Measurements from ENCODE around the gene PTPRB. TPM values are rescaled to one million over a fixed set of nuclear protein-coding genes. Genes with fewer than 3 reads are reported as not detected.

PTPRB gene
- total and polyA plus RNA-seq, 2 of the 8 experiments (the other 6 are each of a cell fraction or from before 2014, with no cell fraction given) = 0.36 to 0.58 TPM

DNA sequence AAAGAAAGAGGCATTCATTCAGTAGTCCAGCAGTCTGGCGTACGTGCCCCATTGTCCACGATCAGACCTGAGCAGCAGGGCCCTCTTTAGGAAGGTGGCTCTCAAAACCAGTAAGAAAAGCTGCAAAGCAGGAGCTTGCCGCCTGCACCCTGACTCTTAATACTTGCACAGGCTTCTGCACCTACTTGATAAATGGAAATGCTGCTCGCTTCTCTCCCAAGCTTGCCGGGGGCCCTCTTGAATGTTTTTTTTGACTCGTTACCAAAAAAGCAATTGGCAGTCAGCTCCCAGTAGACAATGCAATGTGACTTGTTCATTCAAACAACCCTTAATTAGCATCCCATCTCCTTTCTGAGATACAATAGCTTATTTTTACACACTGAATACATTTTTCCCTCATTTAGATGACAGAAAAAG lies 27.2 kb upstream of the PTPRB start:
- no peak for DNase-seq (ENCODE audit: low read depth in 1 of 2, low spot score in 2 of 2)
- H3K27ac ChIP-seq (ENCODE audit: low read depth, low read length) = no peak overlapping the region
- peak overlapping the region; percentile 36 for H4K91ac ChIP-seq (replicated peaks; ENCODE audit: insufficient read length, low read length)
- no peaks in the 10 kb centered on the region for H3K79me2 ChIP-seq (ENCODE audit: control insufficient read depth in 1 of 2, insufficient read depth in 2 of 2, low read length in 2 of 2)
- POLR2A ChIA-PET (ENCODE audit: partially characterized antibody) = no interaction called here
- peak overlapping the region; percentile 28 to 45 for H3K4me2 ChIP-seq (ENCODE audit: insufficient read depth in 1 of 2, low read depth in 2 of 2, low read length in 2 of 2)
- H2BK20ac ChIP-seq (ENCODE audit: low read length) = no peak overlapping the region
- CTCF ChIA-PET (ENCODE audit: partially characterized antibody) = interaction anchor here (0.7 to 1.8 kb wide), 2 partner anchors 16 to 728 kb away, joined by 3 to 6 read pairs; no protein-coding TSS in a partner anchor
- no peaks in the 10 kb centered on the region for H3K36me3 ChIP-seq (ENCODE audit: control insufficient read depth in 2 of 4, insufficient read depth in 4 of 4, low read length in 3 of 4)
- no peaks in the 10 kb centered on the region for H3K9me3 ChIP-seq (ENCODE audit: insufficient read depth in 2 of 2, low read depth in 1 of 2, low read length in 1 of 2)
- H3K4me1 ChIP-seq (replicated peaks in 1 of 4; ENCODE audit: control insufficient read depth in 3 of 4, insufficient read depth in 4 of 4, low read length in 3 of 4) = peaks cover 0 to 8% (median 7%) of the 10 kb centered on the region in 4 experiments; a peak in 5 of 7 replicates
- no peak overlapping the region for H3K23ac ChIP-seq (ENCODE audit: insufficient read length)
- H3K4ac ChIP-seq (replicated peaks; ENCODE audit: insufficient read length, low read depth, low read length) = no peak overlapping the region
- H2BK12ac ChIP-seq (ENCODE audit: low read depth, low read length) = no peak overlapping the region
- no peak overlapping the region for H4K8ac ChIP-seq (ENCODE audit: extremely low read depth, insufficient read depth, low read length)
- H2AK5ac ChIP-seq (ENCODE audit: low read depth, low read length) = no peak overlapping the region
- no peak overlapping the region for H2AFZ ChIP-seq (ENCODE audit: low read length)
- no peaks in the 10 kb centered on the region for H3K23me2 ChIP-seq (ENCODE audit: low read depth, low read length)
- H4K20me1 ChIP-seq (replicated peaks in 1 of 2; ENCODE audit: control insufficient read depth in 1 of 2, insufficient read depth in 2 of 2, low read length in 2 of 2) = no peaks in the 10 kb centered on the region
- no peak overlapping the region for H3K14ac ChIP-seq (ENCODE audit: insufficient read length)
- 0 out of 2 replicates have a peak overlapping the region, but pooled peaks have one; percentile 42 for H3K18ac ChIP-seq (ENCODE audit: extremely low read depth, low read length)
- H3K4me3 ChIP-seq (ENCODE audit: extremely low read depth in 1 of 4, insufficient read depth in 2 of 4, low read depth in 3 of 4, low read length in 4 of 4) = peak overlapping the region in 1 of 4 experiments; percentile 45; a peak in 2 of 8 replicates
- no peak overlapping the region for H4K5ac ChIP-seq (ENCODE audit: insufficient read length, low read depth, low read length)
- 32% methylated on average over 7 of the region's 7 CpGs; no CpG with 5 or more reads in 1 of the 2 experiments for WGBS, 2 experiments (ENCODE audit: extremely low coverage in 1 of 2, insufficient coverage in 1 of 2, insufficient read length in 1 of 2, insufficient replicate concordance in 2 of 2, low coverage in 1 of 2, low lambda C conversion rate in 2 of 2, missing lambda C conversion rate in 1 of 2)
- FAIRE-seq = no peak
- H3K27me3 ChIP-seq (replicated peaks in 1 of 4; ENCODE audit: control insufficient read depth in 3 of 4, extremely low read depth in 1 of 4, insufficient read depth in 3 of 4, low read length in 3 of 4) = no peaks in the 10 kb centered on the region
- no peak overlapping the region for H3K9ac ChIP-seq (replicated peaks in 1 of 4; ENCODE audit: extremely low read depth in 1 of 4, low read depth in 3 of 4, low read length in 3 of 4)
- H2BK120ac ChIP-seq (replicated peaks; ENCODE audit: low read depth, low read length) = peak overlapping the region; percentile 76
- no peak overlapping the region for H3K56ac ChIP-seq (replicated peaks; ENCODE audit: insufficient read length, low read depth, low read length)
- H3K79me1 ChIP-seq (ENCODE audit: low read depth, low read length) = no peaks in the 10 kb centered on the region
- peak overlapping the region; percentile 0; the same call in 1 of the 2 replicates for H2BK5ac ChIP-seq (ENCODE audit: low read depth, low read length)
- no peak overlapping the region for H2BK15ac ChIP-seq (ENCODE audit: low read length)
- TF ChIP-seq, protein P1, sequence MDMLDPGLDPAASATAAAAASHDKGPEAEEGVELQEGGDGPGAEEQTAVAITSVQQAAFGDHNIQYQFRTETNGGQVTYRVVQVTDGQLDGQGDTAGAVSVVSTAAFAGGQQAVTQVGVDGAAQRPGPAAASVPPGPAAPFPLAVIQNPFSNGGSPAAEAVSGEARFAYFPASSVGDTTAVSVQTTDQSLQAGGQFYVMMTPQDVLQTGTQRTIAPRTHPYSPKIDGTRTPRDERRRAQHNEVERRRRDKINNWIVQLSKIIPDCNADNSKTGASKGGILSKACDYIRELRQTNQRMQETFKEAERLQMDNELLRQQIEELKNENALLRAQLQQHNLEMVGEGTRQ (IDR thresholded peaks at IDR 0.05; ENCODE audit: low read length) = no peak
- no peak for TF ChIP-seq SIX5 (IDR thresholded peaks at IDR 0.05; ENCODE audit: low read depth, low read length)
- TF ChIP-seq EZH2 (IDR thresholded peaks at IDR 0.05; ENCODE audit: low read depth, low read length, severe bottlenecking) = no peak
- TF ChIP-seq TAF1 (IDR thresholded peaks at IDR 0.05; ENCODE audit: low read depth, low read length) = no peak
- TF ChIP-seq EP300 (IDR thresholded peaks at IDR 0.05; ENCODE audit: borderline replicate concordance in 1 of 2, low read depth in 2 of 2, low read length in 2 of 2) = no peak
- no peak for TF ChIP-seq JUND (IDR thresholded peaks at IDR 0.05; ENCODE audit: low read length)
- TF ChIP-seq TEAD4 (IDR thresholded peaks at IDR 0.05; ENCODE audit: low read depth, low read length) = no peak
- TF ChIP-seq SP1 (IDR thresholded peaks at IDR 0.05; ENCODE audit: low read depth, low read length) = no peak
- no peak for TF ChIP-seq ASH2L (IDR thresholded peaks at IDR 0.05; ENCODE audit: low read length)
- TF ChIP-seq, protein P2, sequence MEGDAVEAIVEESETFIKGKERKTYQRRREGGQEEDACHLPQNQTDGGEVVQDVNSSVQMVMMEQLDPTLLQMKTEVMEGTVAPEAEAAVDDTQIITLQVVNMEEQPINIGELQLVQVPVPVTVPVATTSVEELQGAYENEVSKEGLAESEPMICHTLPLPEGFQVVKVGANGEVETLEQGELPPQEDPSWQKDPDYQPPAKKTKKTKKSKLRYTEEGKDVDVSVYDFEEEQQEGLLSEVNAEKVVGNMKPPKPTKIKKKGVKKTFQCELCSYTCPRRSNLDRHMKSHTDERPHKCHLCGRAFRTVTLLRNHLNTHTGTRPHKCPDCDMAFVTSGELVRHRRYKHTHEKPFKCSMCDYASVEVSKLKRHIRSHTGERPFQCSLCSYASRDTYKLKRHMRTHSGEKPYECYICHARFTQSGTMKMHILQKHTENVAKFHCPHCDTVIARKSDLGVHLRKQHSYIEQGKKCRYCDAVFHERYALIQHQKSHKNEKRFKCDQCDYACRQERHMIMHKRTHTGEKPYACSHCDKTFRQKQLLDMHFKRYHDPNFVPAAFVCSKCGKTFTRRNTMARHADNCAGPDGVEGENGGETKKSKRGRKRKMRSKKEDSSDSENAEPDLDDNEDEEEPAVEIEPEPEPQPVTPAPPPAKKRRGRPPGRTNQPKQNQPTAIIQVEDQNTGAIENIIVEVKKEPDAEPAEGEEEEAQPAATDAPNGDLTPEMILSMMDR (IDR thresholded peaks at IDR 0.05; ENCODE audit: control extremely low read depth in 1 of 3, insufficient read depth in 1 of 3, low read depth in 1 of 3, low read length in 3 of 3) = no peak

All from H1 (cell line).